ENCODE results near the gene METTL21C.

Gene METTL21C

DNA sequence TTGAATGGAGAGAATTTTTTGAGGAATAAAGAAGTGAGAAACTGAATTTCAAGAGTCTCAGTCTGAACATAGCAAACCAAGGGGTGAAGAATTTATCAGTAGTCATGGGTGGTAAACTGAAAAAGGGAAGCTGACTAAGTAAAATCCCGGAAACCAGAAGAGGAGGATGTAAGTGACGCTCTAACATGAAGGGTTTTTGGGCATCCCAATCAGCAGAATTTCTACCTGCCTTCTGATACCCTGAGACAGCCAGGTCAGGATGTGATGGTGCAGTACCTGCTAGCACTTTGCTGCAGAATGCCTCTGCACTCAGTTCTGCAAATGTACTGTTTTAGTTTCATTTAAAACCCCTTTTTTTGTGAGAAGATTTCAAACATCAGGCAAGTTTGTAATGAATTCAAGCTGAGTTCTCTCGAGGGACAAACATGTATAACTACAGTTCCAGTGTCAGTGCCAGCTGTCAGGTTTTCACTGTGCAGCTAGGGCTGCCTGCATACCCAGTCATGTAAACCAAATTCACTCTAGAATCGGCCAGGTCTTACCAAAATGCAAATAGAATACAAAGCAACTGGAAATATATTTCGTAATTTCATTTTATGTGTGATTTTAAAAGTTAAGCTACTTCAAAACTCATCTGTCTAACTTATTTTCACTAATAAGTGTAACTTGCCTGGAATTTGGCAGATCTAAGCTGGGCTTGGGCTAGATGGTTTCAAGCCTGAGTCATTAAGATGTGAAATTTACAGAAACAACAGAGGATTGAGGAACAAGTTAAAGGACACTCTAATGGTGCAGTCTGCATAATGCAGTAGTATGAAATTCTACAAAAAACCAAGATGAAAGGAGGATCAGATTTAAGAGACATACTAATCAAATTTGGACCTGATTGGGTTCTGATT, 13.8 kb downstream of the METTL21C start:
- no peaks in the 10 kb centered on the region for H3K27me3 ChIP-seq (replicated peaks)
- peaks cover 8% of the 10 kb centered on the region for H3K36me3 ChIP-seq (replicated peaks)
- DNase-seq = no peak
- H3K27ac ChIP-seq = no peak overlapping the region
- no peak overlapping the region for H3K4me3 ChIP-seq (ENCODE audit: low read depth, low read length)
- in situ Hi-C loops (cut with HindIII; ENCODE audit: low pct_ligation_motif_present, low sequenced_read_pairs) = no loop called here
- TF ChIP-seq, protein P1, sequence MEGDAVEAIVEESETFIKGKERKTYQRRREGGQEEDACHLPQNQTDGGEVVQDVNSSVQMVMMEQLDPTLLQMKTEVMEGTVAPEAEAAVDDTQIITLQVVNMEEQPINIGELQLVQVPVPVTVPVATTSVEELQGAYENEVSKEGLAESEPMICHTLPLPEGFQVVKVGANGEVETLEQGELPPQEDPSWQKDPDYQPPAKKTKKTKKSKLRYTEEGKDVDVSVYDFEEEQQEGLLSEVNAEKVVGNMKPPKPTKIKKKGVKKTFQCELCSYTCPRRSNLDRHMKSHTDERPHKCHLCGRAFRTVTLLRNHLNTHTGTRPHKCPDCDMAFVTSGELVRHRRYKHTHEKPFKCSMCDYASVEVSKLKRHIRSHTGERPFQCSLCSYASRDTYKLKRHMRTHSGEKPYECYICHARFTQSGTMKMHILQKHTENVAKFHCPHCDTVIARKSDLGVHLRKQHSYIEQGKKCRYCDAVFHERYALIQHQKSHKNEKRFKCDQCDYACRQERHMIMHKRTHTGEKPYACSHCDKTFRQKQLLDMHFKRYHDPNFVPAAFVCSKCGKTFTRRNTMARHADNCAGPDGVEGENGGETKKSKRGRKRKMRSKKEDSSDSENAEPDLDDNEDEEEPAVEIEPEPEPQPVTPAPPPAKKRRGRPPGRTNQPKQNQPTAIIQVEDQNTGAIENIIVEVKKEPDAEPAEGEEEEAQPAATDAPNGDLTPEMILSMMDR (IDR thresholded peaks at IDR 0.05; ENCODE audit: low read depth, low read length, missing control alignments) = no peak

DNA sequence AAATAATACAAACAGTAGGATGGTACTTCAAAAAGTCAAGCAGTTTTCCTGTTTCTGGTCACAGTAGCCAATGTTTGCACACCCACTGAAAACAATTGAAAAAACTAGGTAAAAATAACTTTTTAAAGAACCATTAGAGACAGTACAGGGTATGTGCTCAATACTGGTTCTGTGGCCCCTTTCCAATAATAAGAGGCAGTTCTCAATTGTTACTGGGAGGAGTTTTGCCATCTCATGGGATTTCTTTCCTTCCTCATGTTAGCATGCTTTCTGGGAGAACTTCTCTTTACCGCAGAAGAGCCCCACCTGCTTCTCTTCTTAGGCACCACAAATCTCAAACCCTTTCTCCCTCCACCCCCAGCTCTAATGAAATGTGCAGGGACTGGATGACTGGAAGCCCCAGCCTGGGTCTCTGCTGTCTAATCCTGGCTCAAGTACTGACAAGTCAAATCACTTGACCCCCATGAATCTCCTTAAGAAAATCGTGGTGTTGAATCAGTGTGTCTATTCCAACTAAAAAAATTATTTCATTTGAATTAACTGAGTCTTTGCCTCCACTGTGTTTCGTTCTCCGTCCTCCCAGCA, 14.6 kb downstream of the METTL21C start:
- no peaks in the 10 kb centered on the region for H3K27me3 ChIP-seq (replicated peaks)
- no peak overlapping the region for H3K4me3 ChIP-seq (ENCODE audit: low read depth, low read length)
- no peak overlapping the region for H3K27ac ChIP-seq
- DNase-seq = no peak
- in situ Hi-C loops (cut with HindIII; ENCODE audit: low pct_ligation_motif_present, low sequenced_read_pairs) = no loop called here
- H3K36me3 ChIP-seq (replicated peaks) = peaks cover 8% of the 10 kb centered on the region
- TF ChIP-seq, protein P1 (IDR thresholded peaks at IDR 0.05; ENCODE audit: low read depth, low read length, missing control alignments) = no peak

DNA sequence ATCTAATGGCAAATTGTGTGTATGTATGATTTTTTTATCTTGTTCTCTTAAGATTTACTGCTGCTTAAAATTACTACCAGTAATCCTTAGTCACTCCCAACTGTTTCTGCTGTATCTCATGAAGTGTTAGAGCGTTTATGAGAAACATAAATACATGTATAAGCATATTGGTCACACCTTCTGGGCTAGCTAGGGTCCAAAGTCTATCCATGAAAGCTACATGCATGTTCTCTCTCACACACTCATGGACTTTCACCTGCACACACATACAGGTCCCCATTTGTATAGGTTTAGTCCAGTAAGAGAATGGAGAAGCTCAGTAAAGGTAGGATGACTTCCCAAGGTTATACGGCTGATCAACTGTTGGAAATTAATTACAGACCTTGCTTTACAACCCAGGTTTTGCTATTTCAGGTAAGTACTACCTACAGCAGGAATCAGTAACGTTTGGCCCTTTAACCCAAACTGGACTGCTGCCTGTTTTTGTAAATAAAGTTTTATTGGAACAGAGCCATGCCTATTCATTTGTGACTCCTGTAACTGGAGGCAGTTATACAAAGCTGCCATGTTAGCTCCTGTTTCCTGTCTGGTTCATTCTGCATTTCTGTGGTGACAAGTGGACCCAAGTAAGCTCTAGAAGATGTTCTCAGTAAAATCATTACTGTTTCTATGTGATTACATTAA, 15.3 kb downstream of the METTL21C start:
- H3K27me3 ChIP-seq (replicated peaks) = no peaks in the 10 kb centered on the region
- H3K36me3 ChIP-seq (replicated peaks) = peaks cover 9% of the 10 kb centered on the region
- DNase-seq = no peak
- TF ChIP-seq, protein P1 (IDR thresholded peaks at IDR 0.05; ENCODE audit: low read depth, low read length, missing control alignments) = no peak
- in situ Hi-C loops (cut with HindIII; ENCODE audit: low pct_ligation_motif_present, low sequenced_read_pairs) = no loop called here
- no peak overlapping the region for H3K27ac ChIP-seq
- no peak overlapping the region for H3K4me3 ChIP-seq (ENCODE audit: low read depth, low read length)

DNA sequence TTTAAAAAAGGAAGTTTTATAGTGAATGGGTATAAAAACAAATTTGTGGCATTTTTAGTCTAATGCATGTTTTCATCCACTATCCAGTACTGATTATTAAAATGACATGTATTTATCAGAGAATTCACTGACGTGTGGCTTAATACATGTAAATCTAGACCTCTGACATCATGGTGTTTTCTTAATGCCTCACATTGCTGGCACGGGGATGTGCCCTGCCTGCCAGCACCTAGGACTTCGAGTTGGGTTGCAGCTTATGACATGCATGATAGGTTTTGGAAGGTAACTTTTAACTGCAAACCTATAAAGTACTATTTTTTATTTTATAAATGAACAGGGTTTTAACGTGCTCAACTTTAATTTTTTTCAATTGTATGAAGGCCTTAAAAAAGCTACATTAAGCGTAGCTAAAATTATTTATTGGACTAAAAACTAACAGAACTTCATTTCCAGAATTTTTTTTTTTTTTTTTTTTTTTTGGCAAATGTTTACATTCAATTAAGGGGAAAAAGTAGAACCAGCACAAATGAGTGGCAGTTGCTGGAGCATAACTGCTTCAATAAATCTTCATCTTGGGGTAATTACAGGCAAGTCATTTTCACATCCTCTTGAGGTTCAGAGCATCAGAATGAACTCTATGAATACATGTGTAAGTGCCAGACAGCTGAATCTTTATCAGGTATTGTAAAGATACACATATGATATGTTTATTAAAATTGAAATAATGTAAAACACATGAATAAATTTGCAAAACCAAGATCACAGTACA, 16.3 kb downstream of the METTL21C start:
- H3K36me3 ChIP-seq (replicated peaks) = peaks cover 9% of the 10 kb centered on the region
- no peak overlapping the region for H3K4me3 ChIP-seq (ENCODE audit: low read depth, low read length)
- no peaks in the 10 kb centered on the region for H3K27me3 ChIP-seq (replicated peaks)
- no peak overlapping the region for H3K27ac ChIP-seq
- in situ Hi-C loops (cut with HindIII; ENCODE audit: low pct_ligation_motif_present, low sequenced_read_pairs) = no loop called here
- TF ChIP-seq, protein P1 (IDR thresholded peaks at IDR 0.05; ENCODE audit: low read depth, low read length, missing control alignments) = no peak
- DNase-seq = no peak

DNA sequence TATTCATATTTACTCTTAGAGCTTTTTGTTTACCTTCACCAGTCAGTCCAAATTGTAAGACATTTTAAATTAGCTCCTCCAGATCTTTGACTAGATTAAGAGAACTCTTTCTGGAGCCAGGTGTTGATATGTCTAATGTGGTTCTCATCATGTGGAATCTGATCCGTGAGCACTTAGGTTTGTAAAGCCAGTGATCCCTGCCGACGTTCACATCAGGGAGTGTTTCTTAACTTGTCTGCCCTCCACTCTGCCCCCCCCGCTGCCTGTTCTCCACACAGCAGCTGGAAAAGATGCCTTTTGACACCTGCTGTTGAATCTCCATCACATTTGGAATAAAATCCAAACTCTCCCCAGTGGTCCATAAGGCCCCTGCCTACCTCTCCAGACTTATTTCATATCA, 17.7 kb downstream of the METTL21C start:
- peaks cover 16% of the 10 kb centered on the region for H3K36me3 ChIP-seq (replicated peaks)
- H3K4me3 ChIP-seq (ENCODE audit: low read depth, low read length) = no peak overlapping the region
- in situ Hi-C loops (cut with HindIII; ENCODE audit: low pct_ligation_motif_present, low sequenced_read_pairs) = no loop called here
- no peak for DNase-seq
- TF ChIP-seq, protein P1 (IDR thresholded peaks at IDR 0.05; ENCODE audit: low read depth, low read length, missing control alignments) = no peak
- H3K27me3 ChIP-seq (replicated peaks) = no peaks in the 10 kb centered on the region
- no peak overlapping the region for H3K27ac ChIP-seq

Data from brain microvascular endothelial cell (primary cell).